ENCODE results near the gene CPSF4.

The CPSF4 gene

DNA sequence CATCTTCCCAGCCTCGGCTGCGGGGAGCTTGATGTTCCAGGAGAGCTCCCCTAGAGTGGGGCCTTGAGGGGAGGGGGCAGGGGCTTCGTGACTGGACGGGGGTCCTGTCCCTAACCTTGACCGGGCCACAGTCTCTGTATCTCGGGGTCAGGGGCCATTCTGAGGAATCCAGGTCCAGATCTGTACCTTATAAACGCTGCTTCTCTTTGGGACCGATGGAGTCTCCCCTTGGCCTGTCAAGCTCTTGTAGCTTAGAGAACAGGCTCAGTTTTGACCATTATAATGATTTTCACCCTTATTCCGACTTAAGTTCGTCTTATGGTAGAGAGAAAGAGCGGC lies 66.5 kb downstream of the CPSF4 start:
- DNase-seq: no peak
- intact Hi-C loops (cut with DNase I): loop anchor here (10.0 kb wide), 1 partner anchor 110 kb away; the partner anchor contains the start of gene ZSCAN25

Measured in head of caudate nucleus (tissue), 42 donors.